Hepatocyte (in vitro differentiated cells): ENCODE measurements around the gene PRKAR1B. TPM values are rescaled to one million over a fixed set of nuclear protein-coding genes. Genes with fewer than 3 reads are reported as not detected.

Experiments
- DNase-seq: peaks from one replicate; pipeline ENCODE4 v3.0.0-alpha.2; 2016; ENCODE audit warnings: low spot score
- H2AFZ ChIP-seq: fragments of 200-600 bp; sonication (generic); 2 replicates; pipeline ENCODE4 v1.6.0; 2016; ENCODE audit warnings: antibody characterized with exemption, mild to moderate bottlenecking
- H3K27ac ChIP-seq: fragments of 200-600 bp; sonication (generic); 2 replicates; pipeline ENCODE4 v1.5.1; 2016; ENCODE audit warnings: mild to moderate bottlenecking
- H3K27me3 ChIP-seq: fragments of 200-600 bp; sonication (generic); 2 replicates; pipeline ENCODE4 v1.6.1; 2016
- H3K36me3 ChIP-seq: fragments of 200-600 bp; sonication (generic); replicated peaks from 2 replicates; pipeline ENCODE4 v1.5.1; 2016; ENCODE audit warnings: low read depth; ENCODE audit not compliant: insufficient read depth
- H3K4me1 ChIP-seq: fragments of 200-600 bp; sonication (generic); 2 replicates; pipeline ENCODE4 v1.5.1; 2016; ENCODE audit warnings: mild to moderate bottlenecking, moderate library complexity; ENCODE audit not compliant: insufficient read depth
- H3K4me2 ChIP-seq: fragments of 200-600 bp; sonication (generic); 2 replicates; pipeline ENCODE4 v1.6.0; 2016
- H3K4me3 ChIP-seq: fragments of 200-600 bp; sonication (generic); 2 replicates; pipeline ENCODE4 v1.5.1; 2016; ENCODE audit warnings: mild to moderate bottlenecking
- H3K79me2 ChIP-seq: fragments of 200-600 bp; sonication (generic); 2 replicates; pipeline ENCODE4 v1.6.0; 2017; ENCODE audit warnings: mild to moderate bottlenecking
- H3K9me2 ChIP-seq: fragments of 200-600 bp; sonication (generic); replicated peaks from 2 replicates; pipeline ENCODE4 v1.6.0; 2017; ENCODE audit warnings: mild to moderate bottlenecking; ENCODE audit not compliant: insufficient read depth
- H3K9me3 ChIP-seq: fragments of 200-600 bp; sonication (generic); 2 replicates; pipeline ENCODE4 v1.5.1; 2016; ENCODE audit warnings: low read depth, mild to moderate bottlenecking
- H4K20me1 ChIP-seq: fragments of 200-600 bp; sonication (generic); 2 replicates; pipeline ENCODE4 v1.6.0; 2016; ENCODE audit warnings: mild to moderate bottlenecking; ENCODE audit not compliant: insufficient read depth, poor library complexity, severe bottlenecking
- EZH2 ChIP-seq: fragments of 200-600 bp; sonication (generic); IDR thresholded peaks from 2 replicates; pipeline ENCODE4 v1.6.1; 2016; ENCODE audit warnings: antibody characterized with exemption, mild to moderate bottlenecking, borderline replicate concordance
- EZH2phosphoT487 ChIP-seq: fragments of 200-600 bp; sonication (generic); IDR thresholded peaks from one replicate; pipeline ENCODE4 v1.6.1; 2018; ENCODE audit warnings: antibody characterized with exemption, mild to moderate bottlenecking, low read depth, moderate library complexity; ENCODE audit not compliant: unreplicated experiment, severe bottlenecking
- WGBS: methylation state at CpG from one replicate; pipeline ENCODE4 v1.1.6; 2016; ENCODE audit warnings: low lambda C conversion rate; ENCODE audit errors: missing lambda C conversion rate; 5-methylcytosine and 5-hydroxymethylcytosine counted together
- polyA plus RNA-seq: library from polyadenylated mRNA; unstranded; fragments of >200 nt; fragmentation: Nextera tagmentation; extraction: Ambion mirVana; gene quantifications from 2 replicates; pipeline ENCODE4 v1.2.1, GENCODE V29; 2016
- total RNA-seq: library from RNA; depleted of rRNA; stranded (reverse); fragments of >200 nt; gene quantifications from 2 replicates; pipeline ENCODE4 v1.2.3, GENCODE V29; 2014
- TF ChIP-seq, protein P1 (sequence below): fragments of 200-600 bp; sonication (generic); IDR thresholded peaks from 2 replicates; pipeline ENCODE4 v1.5.1; 2016; ENCODE audit warnings: antibody characterized with exemption, mild to moderate bottlenecking; ENCODE audit not compliant: poor library complexity

Gene PRKAR1B
- total and polyA plus RNA-seq, 2 experiments from 2014 or later = 16.6 to 28.7 TPM

- Histone ChIP-seq H3K4me2 (no peak overlapping the region), H3K27me3 (no peaks in the 10 kb centered on the region), H2AFZ (no peak overlapping the region), H3K79me2 (no peaks in the 10 kb centered on the region), H3K4me1 (no peaks in the 10 kb centered on the region), H3K9me3 (no peaks in the 10 kb centered on the region), H4K20me1 (no peaks in the 10 kb centered on the region), H3K36me3 (no peaks in the 10 kb centered on the region), H3K27ac (no peak overlapping the region), H3K4me3 (no peak overlapping the region), H3K9me2 (no peaks in the 10 kb centered on the region)
- no peak for DNase-seq
- TF ChIP-seq, protein P1, sequence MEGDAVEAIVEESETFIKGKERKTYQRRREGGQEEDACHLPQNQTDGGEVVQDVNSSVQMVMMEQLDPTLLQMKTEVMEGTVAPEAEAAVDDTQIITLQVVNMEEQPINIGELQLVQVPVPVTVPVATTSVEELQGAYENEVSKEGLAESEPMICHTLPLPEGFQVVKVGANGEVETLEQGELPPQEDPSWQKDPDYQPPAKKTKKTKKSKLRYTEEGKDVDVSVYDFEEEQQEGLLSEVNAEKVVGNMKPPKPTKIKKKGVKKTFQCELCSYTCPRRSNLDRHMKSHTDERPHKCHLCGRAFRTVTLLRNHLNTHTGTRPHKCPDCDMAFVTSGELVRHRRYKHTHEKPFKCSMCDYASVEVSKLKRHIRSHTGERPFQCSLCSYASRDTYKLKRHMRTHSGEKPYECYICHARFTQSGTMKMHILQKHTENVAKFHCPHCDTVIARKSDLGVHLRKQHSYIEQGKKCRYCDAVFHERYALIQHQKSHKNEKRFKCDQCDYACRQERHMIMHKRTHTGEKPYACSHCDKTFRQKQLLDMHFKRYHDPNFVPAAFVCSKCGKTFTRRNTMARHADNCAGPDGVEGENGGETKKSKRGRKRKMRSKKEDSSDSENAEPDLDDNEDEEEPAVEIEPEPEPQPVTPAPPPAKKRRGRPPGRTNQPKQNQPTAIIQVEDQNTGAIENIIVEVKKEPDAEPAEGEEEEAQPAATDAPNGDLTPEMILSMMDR = no peak
- TF ChIP-seq EZH2phosphoT487 (no peak), EZH2 (no peak)
- 95% methylated on average over 23 of the region's 23 CpGs for WGBS
These were observed 152.3 kb downstream of the PRKAR1B start for GRCh38 chr7:574661-575395.

DNA sequence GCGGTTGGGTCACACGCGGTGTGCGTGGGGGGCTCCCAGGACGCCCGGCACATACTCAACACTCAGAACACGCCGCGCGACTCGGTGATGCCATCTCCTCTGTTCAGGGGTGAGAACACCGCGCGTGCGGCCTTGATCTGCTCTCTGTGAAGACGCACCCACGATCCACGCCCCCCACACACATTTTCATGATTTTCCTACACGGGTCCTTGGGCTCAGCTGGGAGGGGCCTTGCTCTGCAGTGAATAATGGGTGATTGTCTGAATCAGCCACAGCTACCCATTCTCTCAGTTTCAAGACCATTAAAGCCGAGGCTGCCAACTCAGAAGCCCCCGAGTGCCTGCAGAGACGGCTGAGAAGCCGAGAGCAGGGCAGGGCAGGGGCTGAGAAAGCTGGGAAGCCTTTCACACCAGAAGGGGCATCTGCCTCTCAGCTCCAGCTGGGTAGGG lies 153.1 kb downstream of the PRKAR1B start:
- Histone ChIP-seq H3K27ac (no peak overlapping the region), H3K9me2 (no peaks in the 10 kb centered on the region), H3K4me3 (no peak overlapping the region), H3K36me3 (no peaks in the 10 kb centered on the region), H3K4me1 (no peaks in the 10 kb centered on the region), H3K4me2 (no peak overlapping the region), H2AFZ (no peak overlapping the region), H3K79me2 (no peaks in the 10 kb centered on the region), H3K27me3 (no peaks in the 10 kb centered on the region), H3K9me3 (no peaks in the 10 kb centered on the region), H4K20me1 (no peaks in the 10 kb centered on the region)
- TF ChIP-seq, protein P1 = no peak
- no peak for TF ChIP-seq EZH2phosphoT487
- TF ChIP-seq EZH2 = no peak
- DNase-seq = no peak
- 92% methylated on average over 21 of the region's 23 CpGs for WGBS

- 92% methylated on average over 34 of the region's 36 CpGs for WGBS
- H4K20me1 ChIP-seq = no peaks in the 10 kb centered on the region
- H3K27me3 ChIP-seq = no peaks in the 10 kb centered on the region
- H2AFZ ChIP-seq = no peak overlapping the region
- no peaks in the 10 kb centered on the region for H3K79me2 ChIP-seq
- no peak overlapping the region for H3K4me2 ChIP-seq
- H3K9me2 ChIP-seq = no peaks in the 10 kb centered on the region
- H3K4me1 ChIP-seq = no peaks in the 10 kb centered on the region
- TF ChIP-seq EZH2phosphoT487 (no peak), EZH2 (no peak)
- TF ChIP-seq, protein P1 = no peak
- no peak overlapping the region for H3K4me3 ChIP-seq
- no peak overlapping the region for H3K27ac ChIP-seq
- H3K9me3 ChIP-seq = no peaks in the 10 kb centered on the region
- DNase-seq = no peak
- no peaks in the 10 kb centered on the region for H3K36me3 ChIP-seq
These were observed 153.7 kb downstream of the PRKAR1B start for GRCh38 chr7:573269-573932.
